Measurements from ENCODE around the gene SGPP2. TPM values are rescaled to one million over a fixed set of nuclear protein-coding genes. Genes with fewer than 3 reads are reported as not detected.

SGPP2 gene
- total RNA-seq, 1 experiment from 2014 or later = not detected

DNA sequence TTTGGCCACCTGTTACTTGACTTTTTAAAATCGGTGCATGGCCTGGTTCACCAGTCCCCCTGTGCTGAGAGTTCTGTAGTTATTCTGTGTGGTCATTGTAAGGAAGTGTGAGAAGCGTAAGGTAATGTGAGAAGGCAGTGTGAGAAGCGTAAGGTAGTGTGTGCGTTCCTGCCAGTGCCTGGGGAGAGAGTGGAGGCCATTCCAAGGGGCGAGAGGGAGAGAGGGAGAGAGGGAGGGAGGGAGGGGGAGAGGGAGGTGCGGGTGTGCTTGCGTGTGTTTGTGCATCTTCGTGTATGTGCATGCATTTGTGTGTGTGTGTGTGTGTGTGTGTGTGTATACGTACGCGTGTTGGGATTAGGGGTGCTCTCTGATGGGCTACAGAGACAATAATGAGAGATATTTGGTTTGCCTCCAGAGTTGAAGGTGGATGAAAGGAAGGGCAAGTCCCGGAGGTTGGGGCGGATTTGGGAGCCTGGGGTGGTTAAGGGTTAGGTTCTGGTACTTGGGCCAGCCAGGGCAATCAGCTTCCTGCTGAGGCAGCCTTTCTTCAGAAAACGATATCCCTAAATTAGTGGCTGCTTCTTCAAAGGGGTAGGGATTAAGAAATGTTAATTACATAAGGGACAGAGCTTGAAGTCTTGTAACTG, 53.7 kb downstream of the SGPP2 start:
- Histone ChIP-seq H3K4ac (ENCODE audit: low read depth, low read length) (no peak overlapping the region), H3K18ac (ENCODE audit: insufficient read length, low read depth, low read length) (no peak overlapping the region), H3K9ac (ENCODE audit: extremely low read depth, insufficient read length, low read length) (no peak overlapping the region), H3K27me3 (ENCODE audit: insufficient read depth, low read length) (no peaks in the 10 kb centered on the region; the same call in 1 of the 2 replicates), H3T11ph (ENCODE audit: low read length) (no peak overlapping the region), H2BK12ac (ENCODE audit: insufficient read length, low read depth, low read length) (no peak overlapping the region), H3K9me3 (ENCODE audit: control insufficient read depth, low read depth, low read length) (no peaks in the 10 kb centered on the region), H3K23me2 (ENCODE audit: insufficient read length, low read depth, low read length, poor library complexity, severe bottlenecking) (no peaks in the 10 kb centered on the region), H2AFZ (ENCODE audit: low read length) (no peak overlapping the region), H3K4me2 (ENCODE audit: insufficient read depth, insufficient read length, low read length) (peak overlapping the region; percentile 15), H3K14ac (ENCODE audit: insufficient read depth, low read length) (no peak overlapping the region), H4K5ac (ENCODE audit: insufficient read length, low read depth, low read length) (no peak overlapping the region), H3K79me2 (ENCODE audit: insufficient read depth, low read length) (no peaks in the 10 kb centered on the region), H3K4me1 (ENCODE audit: insufficient read depth, low read length) (no peaks in the 10 kb centered on the region), H2AK5ac (ENCODE audit: insufficient read length, low read length) (no peak overlapping the region), H3K56ac (ENCODE audit: insufficient read length, low read depth, low read length) (no peak overlapping the region), H2BK20ac (ENCODE audit: low read depth, low read length, poor library complexity, severe bottlenecking) (no peak overlapping the region), H3K79me1 (ENCODE audit: insufficient read depth, low read depth, low read length, poor library complexity, severe bottlenecking) (no peaks in the 10 kb centered on the region), H3K27ac (ENCODE audit: insufficient read length, low read depth, low read length) (no peak overlapping the region), H3K23ac (ENCODE audit: insufficient read length, low read depth, low read length) (no peak overlapping the region), H4K8ac (replicated peaks; ENCODE audit: insufficient read length, low read depth, low read length) (no peak overlapping the region), H2BK15ac (ENCODE audit: low read depth, low read length) (no peak overlapping the region), H4K20me1 (ENCODE audit: control insufficient read depth, insufficient read depth, insufficient read length) (no peaks in the 10 kb centered on the region), H2BK120ac (ENCODE audit: low read depth, low read length, poor library complexity, severe bottlenecking) (no peak overlapping the region), H4K91ac (ENCODE audit: insufficient read length, low read depth, low read length) (no peak overlapping the region), H2BK5ac (ENCODE audit: insufficient read length, low read length) (no peak overlapping the region)
- Mint-ChIP-seq H3K4me3 (peak overlapping the region; percentile 0 to 33; a peak in 4 of 5 replicates), H3K9me3 (no peaks in the 10 kb centered on the region; a peak in 1 of 5 replicates), H3K36me3 (ENCODE audit: insufficient read depth in 1 of 3, low read depth in 3 of 3) (no peaks in the 10 kb centered on the region), H3K4me1 (peaks cover 11% of the 10 kb centered on the region in 2 experiments), H3K27me3 (ENCODE audit: low read depth) (peaks cover 85% of the 10 kb centered on the region), H3K27ac (peak overlapping the region in 1 of 3 experiments; percentile 4; a peak in 1 of 7 replicates)
- no CpG with 5 or more reads among the region's 14 CpGs for WGBS (ENCODE audit: extremely low coverage, insufficient read length, low lambda C conversion rate)
- peak; percentile 57 for DNase-seq
- TF ChIP-seq, protein P1, sequence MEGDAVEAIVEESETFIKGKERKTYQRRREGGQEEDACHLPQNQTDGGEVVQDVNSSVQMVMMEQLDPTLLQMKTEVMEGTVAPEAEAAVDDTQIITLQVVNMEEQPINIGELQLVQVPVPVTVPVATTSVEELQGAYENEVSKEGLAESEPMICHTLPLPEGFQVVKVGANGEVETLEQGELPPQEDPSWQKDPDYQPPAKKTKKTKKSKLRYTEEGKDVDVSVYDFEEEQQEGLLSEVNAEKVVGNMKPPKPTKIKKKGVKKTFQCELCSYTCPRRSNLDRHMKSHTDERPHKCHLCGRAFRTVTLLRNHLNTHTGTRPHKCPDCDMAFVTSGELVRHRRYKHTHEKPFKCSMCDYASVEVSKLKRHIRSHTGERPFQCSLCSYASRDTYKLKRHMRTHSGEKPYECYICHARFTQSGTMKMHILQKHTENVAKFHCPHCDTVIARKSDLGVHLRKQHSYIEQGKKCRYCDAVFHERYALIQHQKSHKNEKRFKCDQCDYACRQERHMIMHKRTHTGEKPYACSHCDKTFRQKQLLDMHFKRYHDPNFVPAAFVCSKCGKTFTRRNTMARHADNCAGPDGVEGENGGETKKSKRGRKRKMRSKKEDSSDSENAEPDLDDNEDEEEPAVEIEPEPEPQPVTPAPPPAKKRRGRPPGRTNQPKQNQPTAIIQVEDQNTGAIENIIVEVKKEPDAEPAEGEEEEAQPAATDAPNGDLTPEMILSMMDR (conservative IDR thresholded peaks at IDR 0.05) = no peak

Measured in H9 (cell line).